ENCODE measurements around the gene UPF3B.

DNA sequence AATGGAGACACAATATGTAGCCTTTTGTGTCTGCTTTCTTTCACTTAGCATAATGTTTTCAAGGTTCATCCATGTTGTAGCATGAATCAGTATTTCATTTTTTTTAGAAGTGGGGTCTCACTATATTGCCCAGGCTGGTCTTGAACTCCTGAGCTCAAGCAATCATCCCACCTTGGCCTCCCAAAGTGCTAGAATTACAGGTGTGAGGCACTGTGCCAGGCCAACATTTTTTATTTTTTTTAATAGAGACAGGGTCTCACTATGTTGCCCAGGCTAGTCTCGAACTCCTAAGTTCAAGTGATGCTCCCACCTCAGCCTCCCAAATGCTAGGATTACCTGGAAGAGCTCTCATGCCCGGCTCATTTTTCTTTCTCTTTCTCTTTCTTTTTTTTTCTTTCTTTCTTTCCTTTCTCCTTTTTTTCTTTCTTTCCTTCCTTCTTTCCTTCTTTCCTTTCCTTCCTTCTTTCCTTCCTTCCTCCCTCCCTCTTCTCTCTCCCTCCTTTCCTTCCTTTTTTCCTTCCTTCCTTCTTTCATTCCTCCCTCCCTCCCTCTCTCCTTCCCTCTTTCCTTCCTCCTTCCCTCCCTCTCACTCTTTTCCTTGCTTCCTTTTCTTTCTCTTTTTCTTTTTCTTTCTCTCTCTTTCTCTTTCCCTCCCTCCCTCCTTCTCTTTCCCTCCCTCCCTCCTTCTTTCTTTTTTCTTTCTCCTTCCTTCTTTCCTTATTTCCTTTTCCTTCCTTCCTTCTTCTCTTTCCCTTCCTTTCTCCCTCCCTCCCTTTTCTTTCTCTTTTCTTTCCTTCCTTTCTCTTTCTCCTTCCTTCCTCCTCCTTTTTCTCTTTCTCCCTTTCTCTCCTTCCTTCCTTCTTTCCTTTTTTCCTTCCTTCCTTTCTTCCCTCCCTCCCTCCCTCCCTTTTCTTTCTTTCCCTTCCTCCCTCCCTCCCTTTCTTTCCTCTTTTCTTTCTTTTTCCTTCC, 51.2 kb downstream of the UPF3B start:
- TF ChIP-seq, protein P1, sequence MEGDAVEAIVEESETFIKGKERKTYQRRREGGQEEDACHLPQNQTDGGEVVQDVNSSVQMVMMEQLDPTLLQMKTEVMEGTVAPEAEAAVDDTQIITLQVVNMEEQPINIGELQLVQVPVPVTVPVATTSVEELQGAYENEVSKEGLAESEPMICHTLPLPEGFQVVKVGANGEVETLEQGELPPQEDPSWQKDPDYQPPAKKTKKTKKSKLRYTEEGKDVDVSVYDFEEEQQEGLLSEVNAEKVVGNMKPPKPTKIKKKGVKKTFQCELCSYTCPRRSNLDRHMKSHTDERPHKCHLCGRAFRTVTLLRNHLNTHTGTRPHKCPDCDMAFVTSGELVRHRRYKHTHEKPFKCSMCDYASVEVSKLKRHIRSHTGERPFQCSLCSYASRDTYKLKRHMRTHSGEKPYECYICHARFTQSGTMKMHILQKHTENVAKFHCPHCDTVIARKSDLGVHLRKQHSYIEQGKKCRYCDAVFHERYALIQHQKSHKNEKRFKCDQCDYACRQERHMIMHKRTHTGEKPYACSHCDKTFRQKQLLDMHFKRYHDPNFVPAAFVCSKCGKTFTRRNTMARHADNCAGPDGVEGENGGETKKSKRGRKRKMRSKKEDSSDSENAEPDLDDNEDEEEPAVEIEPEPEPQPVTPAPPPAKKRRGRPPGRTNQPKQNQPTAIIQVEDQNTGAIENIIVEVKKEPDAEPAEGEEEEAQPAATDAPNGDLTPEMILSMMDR (IDR thresholded peaks at IDR 0.05) = no peak
- TF ChIP-seq POLR2AphosphoS5 (IDR thresholded peaks at IDR 0.05; ENCODE audit: insufficient read depth in 1 of 2, low read depth in 1 of 2) = no peak
- no peak for TF ChIP-seq POLR2A (IDR thresholded peaks at IDR 0.05)

Measured in vagina (tissue), 2 donors.